Kidney (tissue), 14 donors: ENCODE data around the gene MAPKAPK2. TPM values are rescaled to one million over a fixed set of nuclear protein-coding genes. Genes with fewer than 3 reads are reported as not detected.

Experiments
- DNase-seq, 5 donors: peaks; one replicate each; pipeline ENCODE4 v3.0.0-alpha.2; 2013 to 2020
- FAIRE-seq: peaks from 2 replicates; lab custom pipeline; 2012; peaks lifted over from hg19 to GRCh38; lab: Jason Lieb, UNC
- H3K27ac ChIP-seq, 2 donors: one replicate each; pipeline ENCODE4 v1.7.0; 2013; ENCODE audit warnings: low read depth in 2 of 2, low read length in 2 of 2, inconsistent platforms in 1 of 2
- H3K27me3 ChIP-seq: one replicate; pipeline ENCODE4 v1.7.1; 2013; ENCODE audit warnings: low read length, inconsistent platforms; ENCODE audit not compliant: control insufficient read depth, insufficient read depth
- H3K36me3 ChIP-seq, 3 donors: one replicate each; pipeline versions ENCODE4 v1.7.0 to v1.7.1; 2013; ENCODE audit warnings: low read length in 3 of 3, control low read depth in 1 of 3, inconsistent platforms in 1 of 3; ENCODE audit not compliant: insufficient read depth in 3 of 3, control insufficient read depth in 2 of 3
- H3K4me1 ChIP-seq, 3 donors: one replicate each; pipeline versions ENCODE4 v1.7.0 to v1.7.1; 2013; ENCODE audit warnings: low read length in 3 of 3, inconsistent platforms in 1 of 3, low read depth in 1 of 3; ENCODE audit not compliant: control insufficient read depth in 2 of 3, insufficient read depth in 2 of 3
- H3K4me3 ChIP-seq, 3 donors: one replicate each; pipeline versions ENCODE4 v1.7.0 to v1.8.1; 2013; ENCODE audit warnings: low read length in 3 of 3, control low read depth in 1 of 3, inconsistent platforms in 1 of 3
- H3K9ac ChIP-seq, 3 donors: one replicate each; pipeline versions ENCODE4 v1.7.0 to v1.7.1; 2013; ENCODE audit warnings: low read length in 3 of 3, control low read depth in 1 of 3, inconsistent platforms in 1 of 3
- H3K9me3 ChIP-seq, 3 donors: one replicate each; pipeline versions ENCODE4 v1.7.0 to v1.7.1; 2013; ENCODE audit warnings: low read length in 3 of 3, control low read depth in 1 of 3, inconsistent platforms in 1 of 3; ENCODE audit not compliant: control insufficient read depth in 2 of 3, insufficient read depth in 1 of 3
- intact Hi-C: fragments of 100-400 bp; cut with DNase I; formaldehyde crosslinking; loops from one replicate; pipeline ENCODE4 v1.11.1; 2022
- polyA plus RNA-seq: library from polyadenylated mRNA; stranded (reverse); fragments of 350-450 nt; fragmentation: Illumina TruSeq; extraction: RNeasy Lipid Tissue Mini Kit (QIAGEN cat#74804); gene quantifications from one replicate; pipeline ENCODE4 v1.2.3, GENCODE V29; 2014; ENCODE audit warnings: low read depth, low replicate concordance; ENCODE audit not compliant: insufficient read depth
- total RNA-seq: library from RNA; stranded (reverse); fragmentation: NEBNext Ultra II Directional; extraction: Animal tissue kit (Norgen Biotek cat#: 25700); gene quantifications from one replicate; pipeline ENCODE4 v1.2.1, GENCODE V29; 2021
- TF ChIP-seq, protein P1 (sequence below): IDR thresholded peaks from 3 replicates; pipeline ENCODE4 v1.5.1; 2012; ENCODE audit warnings: mild to moderate bottlenecking, moderate library complexity, borderline replicate concordance; ENCODE audit not compliant: insufficient read depth; ENCODE audit errors: extremely low read depth
- donor health status: control.
- donor health status: control.
- donor health status: control.
- donor health status: control.
- donor health status: control.
- donor health status: DM: yes; HTN: yes; CAD: no.
- donor health status: Normal renal cell carcinoma (clear cell type).

Gene MAPKAPK2
- total and polyA plus RNA-seq, 2 donors from 2014 or later = 84.5 to 113 TPM

DNA sequence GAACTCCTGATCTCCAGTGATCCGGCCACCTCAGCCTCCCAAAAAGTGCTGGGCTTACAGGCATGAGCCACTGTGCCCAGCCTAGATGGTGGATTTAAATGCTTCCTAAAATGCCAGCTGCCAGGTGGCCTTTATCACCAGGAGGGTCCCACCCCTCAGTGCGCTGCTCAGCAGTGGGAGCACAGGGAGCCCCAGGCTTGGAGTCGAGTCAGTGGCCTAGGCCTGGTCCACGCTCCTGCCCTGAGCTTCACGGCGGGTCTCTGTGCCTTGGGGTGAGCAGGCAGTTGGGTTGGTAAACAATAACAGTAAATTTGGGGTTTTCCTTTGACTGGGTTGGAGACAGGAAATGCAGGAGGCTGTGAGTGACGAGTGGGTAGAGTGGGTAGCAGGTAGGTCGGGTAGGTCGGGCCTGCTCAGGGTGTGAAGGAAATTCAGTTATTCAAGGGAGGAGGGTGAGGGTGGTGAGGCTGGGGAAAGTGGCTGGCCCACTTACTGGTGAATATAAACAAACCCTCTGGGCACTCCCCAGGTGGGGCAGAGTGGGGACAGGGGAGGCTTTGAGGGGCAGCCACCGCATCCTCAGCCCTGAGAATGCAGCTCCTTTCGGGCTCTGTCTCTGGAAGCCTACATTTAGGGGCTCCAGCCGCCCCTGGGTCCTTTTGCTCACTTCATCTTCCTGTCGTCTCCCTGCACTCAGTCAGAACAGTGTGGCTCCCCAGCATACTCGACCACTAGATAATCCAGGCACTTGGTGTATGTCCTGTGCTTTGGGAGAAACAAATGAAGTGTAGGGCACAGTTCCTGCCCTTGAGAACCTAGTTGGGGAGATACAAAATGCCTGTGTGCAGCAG lies 52.4 kb downstream of the MAPKAPK2 start:
- TF ChIP-seq, protein P1, sequence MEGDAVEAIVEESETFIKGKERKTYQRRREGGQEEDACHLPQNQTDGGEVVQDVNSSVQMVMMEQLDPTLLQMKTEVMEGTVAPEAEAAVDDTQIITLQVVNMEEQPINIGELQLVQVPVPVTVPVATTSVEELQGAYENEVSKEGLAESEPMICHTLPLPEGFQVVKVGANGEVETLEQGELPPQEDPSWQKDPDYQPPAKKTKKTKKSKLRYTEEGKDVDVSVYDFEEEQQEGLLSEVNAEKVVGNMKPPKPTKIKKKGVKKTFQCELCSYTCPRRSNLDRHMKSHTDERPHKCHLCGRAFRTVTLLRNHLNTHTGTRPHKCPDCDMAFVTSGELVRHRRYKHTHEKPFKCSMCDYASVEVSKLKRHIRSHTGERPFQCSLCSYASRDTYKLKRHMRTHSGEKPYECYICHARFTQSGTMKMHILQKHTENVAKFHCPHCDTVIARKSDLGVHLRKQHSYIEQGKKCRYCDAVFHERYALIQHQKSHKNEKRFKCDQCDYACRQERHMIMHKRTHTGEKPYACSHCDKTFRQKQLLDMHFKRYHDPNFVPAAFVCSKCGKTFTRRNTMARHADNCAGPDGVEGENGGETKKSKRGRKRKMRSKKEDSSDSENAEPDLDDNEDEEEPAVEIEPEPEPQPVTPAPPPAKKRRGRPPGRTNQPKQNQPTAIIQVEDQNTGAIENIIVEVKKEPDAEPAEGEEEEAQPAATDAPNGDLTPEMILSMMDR = no peak
- Histone ChIP-seq H3K36me3 (peaks cover 0 to 13% (median 11%) of the 10 kb centered on the region in 3 donors), H3K9me3 (no peaks in the 10 kb centered on the region), H3K4me1 (peaks cover 0 to 24% (median 0%) of the 10 kb centered on the region in 3 donors), H3K27me3 (no peaks in the 10 kb centered on the region), H3K9ac (no peak overlapping the region), H3K4me3 (no peak overlapping the region), H3K27ac (peak overlapping the region in 1 of 2 donors; percentile 15)
- DNase-seq (no peak), FAIRE-seq (no peak)
- intact Hi-C loops = loop anchor here (5.0 kb wide), 1 partner anchor 175 kb away; no protein-coding TSS in a partner anchor

DNA sequence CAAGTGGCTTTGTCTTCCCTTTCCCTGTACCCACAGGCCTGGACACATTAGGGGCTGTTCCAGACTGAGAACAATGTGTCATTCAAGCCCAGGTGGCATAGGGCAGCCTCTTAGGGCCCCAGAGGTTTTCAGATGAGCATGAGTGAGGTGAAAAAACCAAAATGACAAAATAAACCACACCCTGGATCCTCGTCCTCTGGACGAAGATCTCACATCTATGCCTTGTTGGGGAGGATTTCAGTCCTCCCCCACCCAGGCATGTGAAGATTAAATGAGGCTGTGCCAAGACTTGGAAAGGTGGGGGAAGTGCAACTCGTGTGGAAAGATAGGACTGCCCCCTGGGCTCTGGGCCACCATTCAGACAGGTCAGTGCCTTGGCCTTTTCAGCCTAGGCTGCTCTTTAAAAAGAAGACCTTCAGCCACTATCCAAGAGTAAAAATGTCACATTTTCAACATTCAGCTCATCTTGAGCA lies 53.1 kb downstream of the MAPKAPK2 start:
- peaks cover 0 to 24% (median 0%) of the 10 kb centered on the region in 3 donors for H3K4me1 ChIP-seq
- DNase-seq (no peak), FAIRE-seq (no peak)
- intact Hi-C loops = loop anchor here (5.0 kb wide), 1 partner anchor 175 kb away; no protein-coding TSS in a partner anchor
- H3K27ac ChIP-seq = no peak overlapping the region
- H3K36me3 ChIP-seq = peaks cover 0 to 13% (median 6%) of the 10 kb centered on the region in 3 donors
- H3K27me3 ChIP-seq = no peaks in the 10 kb centered on the region
- TF ChIP-seq, protein P1 = no peak
- no peak overlapping the region for H3K4me3 ChIP-seq
- no peaks in the 10 kb centered on the region for H3K9me3 ChIP-seq
- no peak overlapping the region for H3K9ac ChIP-seq

DNA sequence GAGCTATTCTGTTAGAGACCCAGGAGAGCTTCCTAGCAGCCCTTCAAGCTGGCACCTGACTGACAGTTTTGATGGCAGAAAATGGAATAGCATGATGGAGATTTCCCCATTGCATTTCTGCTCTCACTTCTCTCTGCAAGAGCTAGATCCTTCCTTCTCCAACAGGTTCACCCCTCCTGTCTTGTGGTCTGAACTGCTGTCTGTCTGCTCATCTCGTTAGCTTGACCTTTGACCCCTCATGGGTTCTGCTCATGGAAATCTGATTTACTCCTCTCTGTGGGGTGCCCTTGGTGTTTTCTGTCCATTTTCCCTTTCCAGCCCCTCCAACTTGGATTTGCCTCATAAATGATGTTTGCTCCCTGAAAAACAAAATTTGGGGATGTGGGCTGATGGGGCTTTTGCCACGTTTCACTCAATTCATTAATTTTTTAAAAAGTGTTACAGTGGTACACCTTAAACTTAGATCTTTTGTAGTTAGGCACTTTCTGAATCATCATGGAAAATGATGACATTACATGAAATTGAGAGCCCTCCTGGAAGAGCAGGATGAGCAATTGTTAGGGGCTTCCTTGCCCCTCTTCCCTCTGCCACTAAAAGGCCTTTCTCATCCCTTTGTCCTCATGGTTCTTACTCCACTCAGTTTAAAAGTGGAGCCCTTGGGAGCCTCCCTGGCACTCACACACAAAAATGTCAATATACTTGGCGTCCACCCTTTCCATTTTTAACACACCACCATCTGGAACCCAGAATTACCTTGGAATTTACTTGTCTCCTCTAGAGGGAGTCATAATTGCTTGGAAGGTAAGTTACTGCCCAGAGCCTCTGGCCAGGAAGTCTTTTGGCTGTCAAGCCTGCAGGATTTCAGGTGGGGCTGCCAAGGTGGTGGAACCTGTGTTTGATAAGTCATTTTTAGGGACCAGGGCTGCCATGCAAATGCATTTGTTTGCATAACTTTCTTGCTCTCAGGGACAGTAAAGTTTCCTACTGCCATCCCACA lies 54.0 kb downstream of the MAPKAPK2 start:
- no peak overlapping the region for H3K27ac ChIP-seq
- DNase-seq = peak in 2 of 5 donors; percentile 30 to 51
- peaks cover 0 to 13% (median 2%) of the 10 kb centered on the region in 3 donors for H3K36me3 ChIP-seq
- peaks cover 0 to 24% (median 0%) of the 10 kb centered on the region in 3 donors for H3K4me1 ChIP-seq
- intact Hi-C loops = loop anchor here (5.0 kb wide), 1 partner anchor 174 kb away; no protein-coding TSS in a partner anchor
- no peak overlapping the region for H3K9ac ChIP-seq
- no peaks in the 10 kb centered on the region for H3K9me3 ChIP-seq
- TF ChIP-seq, protein P1 = peak; percentile 18
- H3K4me3 ChIP-seq = no peak overlapping the region
- no peaks in the 10 kb centered on the region for H3K27me3 ChIP-seq
- FAIRE-seq = no peak
